DMS114 treated with DMSO at 0.1 percent for 48 hours (cell line): ENCODE data around the gene MSX1.
A peak's percentile ranks its signal among the peaks of the same experiment; 100 is the strongest.
"Not testable (repeated sequence)": the region's sequence is repeated elsewhere in the genome, so short reads cannot be mapped to it uniquely, and the experiment has no call there.

Experiments used
- DNase-seq: peaks from one replicate; lab custom pipeline; 2025; ENCODE audit not compliant: unreplicated experiment; lab: John Stamatoyannopoulos, UW

The MSX1 gene

GRCh38 chr4:4859325-4859798 lies at the start of gene MSX1:
MSX1 (plus strand) TSS chr4:4859665; CDS start chr4:4859900, 235 bp downstream.
- DNase-seq: peak; percentile 69

GRCh38 chr4:4810092-4810774 lies 49.2 kb upstream of the MSX1 start:
- DNase-seq: no peak

GRCh38 chr4:4810778-4811177 lies 48.7 kb upstream of the MSX1 start:
- DNase-seq: no peak

- no peak for DNase-seq
These were observed 47.2 kb upstream of the MSX1 start for GRCh38 chr4:4812145-4812794.

- no peak for DNase-seq
These were observed 40.9 kb upstream of the MSX1 start for GRCh38 chr4:4818415-4819212.

- DNase-seq: no peak
These were observed 40.3 kb upstream of the MSX1 start for GRCh38 chr4:4819213-4819606.

- DNase-seq: no peak
These were observed 39.2 kb upstream of the MSX1 start for GRCh38 chr4:4820261-4820660.

- no peak for DNase-seq
These were observed 38.7 kb upstream of the MSX1 start for GRCh38 chr4:4820739-4821138.

- no peak for DNase-seq
These were observed 37.9 kb upstream of the MSX1 start for GRCh38 chr4:4821577-4821976.

GRCh38 chr4:4822286-4822685 lies 37.2 kb upstream of the MSX1 start:
- not testable (repeated sequence) for DNase-seq

- no peak for DNase-seq
These were observed 35.8 kb upstream of the MSX1 start for GRCh38 chr4:4823621-4824162.

- DNase-seq: no peak
These were observed 35.2 kb upstream of the MSX1 start for GRCh38 chr4:4824232-4824631.

- no peak for DNase-seq
These were observed 34.0 kb upstream of the MSX1 start for GRCh38 chr4:4825431-4825830.

GRCh38 chr4:4829837-4830236 lies 29.6 kb upstream of the MSX1 start:
- no peak for DNase-seq

- DNase-seq: no peak
These were observed 28.2 kb upstream of the MSX1 start for GRCh38 chr4:4831266-4831665.

- DNase-seq: no peak
These were observed 27.6 kb upstream of the MSX1 start for GRCh38 chr4:4831825-4832224.

GRCh38 chr4:4836044-4836443 lies 23.4 kb upstream of the MSX1 start:
- no peak for DNase-seq

GRCh38 chr4:4837316-4837715 lies 22.1 kb upstream of the MSX1 start:
- no peak for DNase-seq

GRCh38 chr4:4838051-4838935 lies 21.2 kb upstream of the MSX1 start:
- DNase-seq: no peak

GRCh38 chr4:4838936-4839810 lies 20.3 kb upstream of the MSX1 start:
- no peak for DNase-seq
